Neuronal stem cell (in vitro differentiated cells): ENCODE results near the gene KIAA1755.
"Not testable (repeated sequence)": the region's sequence is repeated elsewhere in the genome, so short reads cannot be mapped to it uniquely, and the experiment has no call there.

Experiments
- DNase-seq: peaks from one replicate; pipeline ENCODE4 v3.0.0-alpha.2; 2013; ENCODE audit warnings: low spot score
- H2AFZ ChIP-seq: one replicate; pipeline ENCODE4 v1.6.1; 2013; ENCODE audit warnings: mild to moderate bottlenecking, low read length, inconsistent platforms
- H2AK5ac ChIP-seq: 2 replicates; pipeline ENCODE4 v1.6.1; 2013; ENCODE audit warnings: low read depth, mild to moderate bottlenecking, inconsistent platforms, low read length, moderate library complexity, mixed read lengths
- H2BK120ac ChIP-seq: 2 replicates; pipeline ENCODE4 v1.6.1; 2013; ENCODE audit warnings: low read depth, mild to moderate bottlenecking, inconsistent platforms, low read length, moderate library complexity, mixed read lengths
- H2BK12ac ChIP-seq: one replicate; pipeline ENCODE4 v1.6.1; 2013; ENCODE audit warnings: low read length, inconsistent platforms
- H2BK15ac ChIP-seq: 2 replicates; pipeline ENCODE4 v1.6.1; 2013; ENCODE audit warnings: mild to moderate bottlenecking, low read length, inconsistent platforms, mixed read lengths
- H2BK5ac ChIP-seq: one replicate; pipeline ENCODE4 v1.6.1; 2013; ENCODE audit warnings: inconsistent platforms, mild to moderate bottlenecking, low read length, moderate library complexity
- H3K14ac ChIP-seq: one replicate; pipeline ENCODE4 v1.6.1; 2013; ENCODE audit warnings: low read length, inconsistent platforms
- H3K18ac ChIP-seq: 2 replicates; pipeline ENCODE4 v1.6.1; 2013; ENCODE audit warnings: low read length, inconsistent platforms
- H3K23ac ChIP-seq: 2 replicates; pipeline ENCODE4 v1.6.1; 2013; ENCODE audit warnings: low read depth, mild to moderate bottlenecking, mixed read lengths, low read length, inconsistent platforms; ENCODE audit not compliant: poor library complexity
- H3K27ac ChIP-seq: replicated peaks from 3 replicates; pipeline ENCODE4 v1.5.1; 2013; ENCODE audit warnings: low read length, inconsistent platforms
- H3K27me3 ChIP-seq, 3 experiments: 2 replicates each; pipeline ENCODE4 v1.6.1; 2013; ENCODE audit warnings: low read length in 3 of 3, mild to moderate bottlenecking in 2 of 3, inconsistent platforms in 1 of 3, low read depth in 1 of 3, mixed read lengths in 1 of 3, moderate library complexity in 1 of 3; ENCODE audit not compliant: control insufficient read depth in 3 of 3, insufficient read depth in 3 of 3
- H3K36me3 ChIP-seq, 2 donors: replicated peaks in 1 of 2; 2 replicates each; pipeline ENCODE4 v1.6.1; 2013; ENCODE audit warnings: low read length in 2 of 2; ENCODE audit not compliant: control insufficient read depth in 2 of 2, insufficient read depth in 2 of 2
- H3K4ac ChIP-seq: 2 replicates; pipeline ENCODE4 v1.6.1; 2013; ENCODE audit warnings: inconsistent platforms, mild to moderate bottlenecking, low read length, moderate library complexity
- H3K4me1 ChIP-seq, 2 donors: 1 replicate in 1 of 2; 2 replicates in 1 of 2; pipeline ENCODE4 v1.6.1; 2013; ENCODE audit warnings: low read length in 2 of 2, low read depth in 1 of 2; ENCODE audit not compliant: control insufficient read depth in 2 of 2, insufficient read depth in 1 of 2
- H3K4me2 ChIP-seq: one replicate; pipeline ENCODE4 v1.6.1; 2013; ENCODE audit warnings: mild to moderate bottlenecking, low read length, inconsistent platforms; ENCODE audit not compliant: insufficient read depth, poor library complexity, severe bottlenecking
- H3K4me3 ChIP-seq, 2 donors: 2 replicates each; pipeline ENCODE4 v1.5.1; 2013; ENCODE audit warnings: low read length in 2 of 2, mild to moderate bottlenecking in 2 of 2, inconsistent platforms in 1 of 2, moderate library complexity in 1 of 2
- H3K79me1 ChIP-seq: one replicate; pipeline ENCODE4 v1.6.1; 2013; ENCODE audit warnings: low read depth, mild to moderate bottlenecking, inconsistent platforms, low read length, moderate library complexity
- H3K9ac ChIP-seq: one replicate; pipeline ENCODE4 v1.6.1; 2013; ENCODE audit warnings: mild to moderate bottlenecking, low read depth, low read length, inconsistent platforms; ENCODE audit not compliant: poor library complexity
- H3K9me3 ChIP-seq, 2 donors: replicated peaks in 1 of 2; 2 replicates each; pipeline versions ENCODE3 to v1.6.1; 2013; ENCODE audit warnings: low read length in 2 of 2, mild to moderate bottlenecking in 2 of 2, inconsistent platforms in 1 of 2, low read depth in 1 of 2, mixed read lengths in 1 of 2, moderate library complexity in 1 of 2; ENCODE audit not compliant: control insufficient read depth in 2 of 2, insufficient read depth in 1 of 2
- H4K8ac ChIP-seq: one replicate; pipeline ENCODE4 v1.6.1; 2013; ENCODE audit warnings: low read depth, mild to moderate bottlenecking, inconsistent platforms, low read length, moderate library complexity
- H4K91ac ChIP-seq: one replicate; pipeline ENCODE4 v1.6.1; 2013; ENCODE audit warnings: low read length, low read depth, mild to moderate bottlenecking, inconsistent platforms; ENCODE audit not compliant: poor library complexity
- WGBS, 2 donors: extraction: QIAGEN DNeasy Blood & Tissue Kit; methylation state at CpG; one replicate each; pipeline ENCODE4 v1.1.7; 2013; ENCODE audit warnings: missing lambda C conversion rate in 2 of 2, mixed read lengths in 1 of 2; ENCODE audit not compliant: insufficient read length in 2 of 2, insufficient replicate concordance in 1 of 2; ENCODE audit errors: extremely low coverage in 2 of 2; 5-methylcytosine and 5-hydroxymethylcytosine counted together

Gene KIAA1755

DNA sequence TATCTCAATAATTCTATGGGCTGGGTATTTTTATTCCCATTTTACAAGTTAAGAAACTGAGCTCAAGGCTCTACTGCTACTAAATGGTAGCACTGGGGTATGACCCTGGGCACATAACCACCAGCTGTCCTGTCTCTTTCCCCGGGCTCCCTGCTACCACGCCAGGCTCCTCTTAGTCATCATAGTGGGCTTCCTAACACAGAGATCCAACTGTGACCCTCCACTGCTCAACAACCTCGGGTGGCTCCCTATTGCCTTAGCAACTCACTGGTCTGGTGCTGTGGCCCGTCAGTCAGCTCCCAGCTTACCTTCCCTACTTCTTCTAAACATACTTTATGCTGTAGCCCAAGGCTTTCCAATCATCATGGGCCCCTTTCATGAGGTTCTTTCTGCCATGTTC lies 4.5 kb downstream of the KIAA1755 start:
- Histone ChIP-seq H2AK5ac (no peak overlapping the region), H3K4ac (no peak overlapping the region), H2BK15ac (no peak overlapping the region), H3K27me3 (peaks cover 0 to 35% (median 7%) of the 10 kb centered on the region in 3 experiments), H2BK5ac (no peak overlapping the region), H3K18ac (no peak overlapping the region), H3K4me3 (no peak overlapping the region), H2BK120ac (no peak overlapping the region), H3K27ac (no peak overlapping the region), H3K36me3 (no peaks in the 10 kb centered on the region), H3K4me2 (no peak overlapping the region), H3K79me1 (no peaks in the 10 kb centered on the region), H3K9me3 (no peaks in the 10 kb centered on the region), H4K91ac (no peak overlapping the region), H3K4me1 (peaks cover 0 to 9% of the 10 kb centered on the region in 2 donors), H3K14ac (no peak overlapping the region), H2AFZ (no peak overlapping the region), H4K8ac (no peak overlapping the region), H2BK12ac (no peak overlapping the region), H3K9ac (no peak overlapping the region), H3K23ac (no peak overlapping the region)
- no peak for DNase-seq
- WGBS, 2 donors = no CpG with 5 or more reads among the region's 4 CpGs

DNA sequence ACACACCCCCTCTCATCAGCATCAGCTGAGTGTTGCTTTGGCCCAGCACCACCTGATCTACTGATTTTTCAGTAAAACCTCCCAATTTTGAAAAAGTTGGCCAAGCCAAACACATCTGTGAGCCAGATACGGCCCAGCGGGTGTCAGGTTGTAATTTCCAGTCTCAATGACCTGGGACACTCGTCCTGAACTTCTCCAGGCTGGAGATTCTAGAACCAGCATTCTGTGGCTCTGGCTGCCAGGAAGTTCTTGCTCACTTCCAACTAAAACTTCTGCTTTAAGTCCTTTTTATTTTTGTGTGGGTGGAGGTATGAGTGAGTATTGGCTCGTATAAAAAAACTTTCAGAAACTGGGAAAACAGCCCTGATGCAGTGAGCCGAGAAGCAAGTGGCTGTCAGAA lies 5.1 kb downstream of the KIAA1755 start:
- H3K4me3 ChIP-seq = no peak overlapping the region
- peak overlapping the region; percentile 37 for H2BK120ac ChIP-seq
- no peak overlapping the region for H2AFZ ChIP-seq
- H3K18ac ChIP-seq = no peak overlapping the region
- H3K27ac ChIP-seq = no peak overlapping the region
- no peak overlapping the region for H2BK15ac ChIP-seq
- no peaks in the 10 kb centered on the region for H3K36me3 ChIP-seq
- peaks cover 0 to 30% (median 5%) of the 10 kb centered on the region in 3 experiments for H3K27me3 ChIP-seq
- H3K9ac ChIP-seq = no peak overlapping the region
- H4K91ac ChIP-seq = no peak overlapping the region
- H3K23ac ChIP-seq = no peak overlapping the region
- no peak overlapping the region for H3K4ac ChIP-seq
- no peak overlapping the region for H2BK5ac ChIP-seq
- H4K8ac ChIP-seq = no peak overlapping the region
- no peak for DNase-seq
- peaks cover 0 to 9% of the 10 kb centered on the region in 2 donors for H3K4me1 ChIP-seq
- WGBS, 2 donors = no CpG with 5 or more reads among the region's 5 CpGs
- no peak overlapping the region for H3K14ac ChIP-seq
- H3K4me2 ChIP-seq = no peak overlapping the region
- H3K9me3 ChIP-seq = no peaks in the 10 kb centered on the region
- H2BK12ac ChIP-seq = no peak overlapping the region
- no peaks in the 10 kb centered on the region for H3K79me1 ChIP-seq
- no peak overlapping the region for H2AK5ac ChIP-seq

DNA sequence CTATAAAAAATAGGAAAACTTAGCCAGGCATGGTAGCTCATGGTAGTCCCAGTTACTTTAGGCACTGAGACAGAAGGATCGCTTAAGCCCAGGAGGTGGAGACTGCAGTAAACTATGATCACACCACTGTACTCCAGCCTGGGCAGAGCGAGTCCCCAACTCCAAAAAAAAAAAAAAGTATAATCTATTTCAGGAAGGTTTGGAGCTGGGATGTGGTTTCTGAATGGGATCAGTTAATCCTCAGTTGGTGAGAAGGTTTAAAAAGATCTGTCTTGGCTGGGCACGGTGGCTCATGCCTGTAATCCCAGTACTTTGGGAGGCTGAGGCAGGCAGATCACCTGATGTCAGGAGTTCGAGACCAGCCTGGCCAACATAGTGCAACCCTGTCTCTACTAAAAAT lies 5.9 kb downstream of the KIAA1755 start:
- H3K23ac ChIP-seq, H3K9me3 ChIP-seq, H3K14ac ChIP-seq, H3K79me1 ChIP-seq, H4K8ac ChIP-seq, H3K4me2 ChIP-seq, H3K36me3 ChIP-seq, H3K27ac ChIP-seq, H2AK5ac ChIP-seq, DNase-seq, H2AFZ ChIP-seq, H3K9ac ChIP-seq, H2BK120ac ChIP-seq, H2BK12ac ChIP-seq, H4K91ac ChIP-seq, H3K4ac ChIP-seq, H3K4me1 ChIP-seq, H2BK15ac ChIP-seq, H3K4me3 ChIP-seq, H3K18ac ChIP-seq, H2BK5ac ChIP-seq: not testable (repeated sequence)
- H3K27me3 ChIP-seq = peaks cover 0 to 22% (median 0%) of the 10 kb centered on the region in 3 experiments
- no CpG with 5 or more reads among the region's 4 CpGs for WGBS, 2 donors

DNA sequence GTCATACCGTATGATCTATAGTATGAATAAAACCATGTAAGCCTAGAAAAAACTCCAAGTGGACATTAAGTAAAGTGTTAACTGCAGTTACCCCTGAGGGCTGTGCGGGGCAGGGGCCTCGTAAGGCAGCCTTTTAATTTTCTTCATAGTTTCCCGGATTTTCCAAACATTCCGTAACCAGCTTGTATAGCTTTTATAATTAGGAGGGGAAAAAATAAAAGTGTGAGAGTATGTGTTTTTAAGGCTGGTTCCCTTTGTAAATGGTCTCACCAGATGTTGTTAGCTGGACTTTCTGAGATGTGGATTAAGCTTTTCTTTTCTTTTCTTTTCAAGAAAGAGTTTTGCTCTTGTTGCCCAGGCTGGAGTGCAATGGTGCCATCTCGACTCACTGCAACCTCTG lies 7.0 kb downstream of the KIAA1755 start:
- H4K91ac ChIP-seq = no peak overlapping the region

More for the DNA sequence above, 7.0 kb downstream of the KIAA1755 start:
- Histone ChIP-seq H3K27me3 (peaks cover 0 to 12% (median 0%) of the 10 kb centered on the region in 3 experiments), H2AFZ (no peak overlapping the region), H2BK120ac (no peak overlapping the region), H3K36me3 (no peaks in the 10 kb centered on the region), H3K4ac (no peak overlapping the region), H2BK12ac (no peak overlapping the region), H3K9me3 (no peaks in the 10 kb centered on the region), H2AK5ac (no peak overlapping the region), H2BK5ac (no peak overlapping the region), H3K14ac (no peak overlapping the region), H2BK15ac (no peak overlapping the region), H3K23ac (no peak overlapping the region), H3K4me3 (no peak overlapping the region), H3K79me1 (no peaks in the 10 kb centered on the region), H3K9ac (no peak overlapping the region), H4K8ac (no peak overlapping the region), H3K4me1 (peaks cover 0 to 5% of the 10 kb centered on the region in 2 donors), H3K4me2 (no peak overlapping the region), H3K18ac (no peak overlapping the region), H3K27ac (no peak overlapping the region)
- no CpG with 5 or more reads among the region's 6 CpGs for WGBS, 2 donors
- DNase-seq = no peak
